T-helper 1 cell treated with Interleukin-12 subunit alpha and Interleukin-12 subunit beta and Interleukin-4 antibody, amounts not matched to agents 30 μg/mL and 1 μg/mL, for 36 hours (primary cell): ENCODE measurements around the gene OR52B4.
A peak's percentile ranks its signal among the peaks of the same experiment; 100 is the strongest.
"Not testable (repeated sequence)": the region's sequence is repeated elsewhere in the genome, so short reads cannot be mapped to it uniquely, and the experiment has no call there.

ENCODE experiments used
- H3K27ac Mint-ChIP-seq: one replicate; pipeline ENCODE4 v1.8.0; 2021; ENCODE audit warnings: mild to moderate bottlenecking, mixed read lengths
- H3K27me3 Mint-ChIP-seq: one replicate; pipeline ENCODE4 v1.8.0; 2021; ENCODE audit warnings: low read depth, mixed read lengths
- H3K36me3 Mint-ChIP-seq: one replicate; pipeline ENCODE4 v1.8.0; 2021; ENCODE audit warnings: low read depth, mixed read lengths
- H3K4me1 Mint-ChIP-seq: one replicate; pipeline ENCODE4 v1.8.0; 2021; ENCODE audit warnings: low read depth, mixed read lengths
- H3K4me3 Mint-ChIP-seq: one replicate; pipeline ENCODE4 v1.8.0; 2021; ENCODE audit warnings: mild to moderate bottlenecking, moderate library complexity, mixed read lengths
- H3K9me3 Mint-ChIP-seq: one replicate; pipeline ENCODE4 v1.8.0; 2021; ENCODE audit warnings: mixed read lengths

Gene OR52B4

GRCh38 chr11:4368286-4368685 lies at the start of gene OR52B4:
Gene OR52B4, minus strand, starts transcription at chr11:4368386. Its CDS starts 91 bp downstream, at chr11:4368295.
- H3K36me3 Mint-ChIP-seq = no peaks in the 10 kb centered on the region
- no peaks in the 10 kb centered on the region for H3K4me1 Mint-ChIP-seq
- H3K27me3 Mint-ChIP-seq = peaks cover 10% of the 10 kb centered on the region
- no peak within 1 kb of the TSS for H3K27ac Mint-ChIP-seq
- H3K4me3 Mint-ChIP-seq = no peak within 1 kb of the TSS
- no peaks in the 10 kb centered on the region for H3K9me3 Mint-ChIP-seq

DNA sequence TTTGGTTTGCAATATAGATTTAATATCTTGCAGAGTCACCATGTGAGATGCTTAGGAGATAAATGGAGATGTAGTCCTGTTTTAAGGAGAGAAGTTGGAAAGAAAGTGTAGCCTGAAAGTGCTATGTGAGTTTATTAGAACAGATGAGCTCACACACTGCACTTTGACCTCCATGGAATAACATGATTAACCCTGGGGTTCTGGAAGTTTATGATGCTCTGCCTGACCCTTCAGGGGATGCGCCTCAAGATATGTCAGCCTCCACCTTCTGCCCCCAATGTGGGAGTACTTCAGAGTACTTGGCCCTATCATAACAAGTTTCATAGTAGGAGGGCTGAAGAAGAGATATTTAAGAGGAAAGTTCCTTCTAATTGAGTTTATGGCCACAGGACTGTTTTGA lies 48.6 kb upstream of the OR52B4 start:
- Mint-ChIP-seq H3K4me1 (no peaks in the 10 kb centered on the region), H3K4me3 (no peak overlapping the region), H3K36me3 (no peaks in the 10 kb centered on the region), H3K27ac (no peak overlapping the region), H3K27me3 (no peaks in the 10 kb centered on the region), H3K9me3 (no peaks in the 10 kb centered on the region)

- H3K27ac Mint-ChIP-seq = no peak overlapping the region
- H3K9me3 Mint-ChIP-seq = no peaks in the 10 kb centered on the region
- H3K27me3 Mint-ChIP-seq = no peaks in the 10 kb centered on the region
- H3K4me1 Mint-ChIP-seq = no peaks in the 10 kb centered on the region
- H3K36me3 Mint-ChIP-seq = no peaks in the 10 kb centered on the region
- no peak overlapping the region for H3K4me3 Mint-ChIP-seq
Measured at GRCh38 chr11:4416306-4416705, 48.1 kb upstream of the OR52B4 start.

- H3K27ac Mint-ChIP-seq, H3K36me3 Mint-ChIP-seq, H3K4me1 Mint-ChIP-seq, H3K27me3 Mint-ChIP-seq, H3K4me3 Mint-ChIP-seq: not testable (repeated sequence)
- H3K9me3 Mint-ChIP-seq = peaks cover 15% of the 10 kb centered on the region
Measured at GRCh38 chr11:4406206-4406605, 38.0 kb upstream of the OR52B4 start.

DNA sequence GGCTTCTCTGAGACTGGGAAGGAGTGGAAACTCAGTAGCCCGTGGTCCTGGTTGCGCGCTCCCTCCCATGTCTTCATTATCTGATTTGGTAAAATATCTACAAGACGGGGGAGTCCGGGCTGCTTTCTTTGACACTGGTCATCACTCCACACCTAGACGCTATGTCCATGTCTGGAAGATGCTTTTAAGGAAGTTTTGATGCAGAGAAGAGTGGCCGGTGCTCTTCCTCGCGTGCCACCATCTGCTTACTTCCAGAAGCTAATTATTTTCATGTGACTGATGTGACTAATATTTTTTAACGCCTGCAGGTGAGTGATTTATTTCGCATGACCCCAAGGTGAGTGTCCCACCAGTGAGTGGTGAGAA lies 25.7 kb upstream of the OR52B4 start:
- peaks cover 12% of the 10 kb centered on the region for H3K9me3 Mint-ChIP-seq
- H3K36me3 Mint-ChIP-seq = peaks cover 39% of the 10 kb centered on the region
- H3K27ac Mint-ChIP-seq = peak overlapping the region; percentile 91
- H3K4me1 Mint-ChIP-seq = peaks cover 39% of the 10 kb centered on the region
- peaks cover 6% of the 10 kb centered on the region for H3K27me3 Mint-ChIP-seq
- peak overlapping the region; percentile 92 for H3K4me3 Mint-ChIP-seq

- Mint-ChIP-seq H3K9me3 (peaks cover 9% of the 10 kb centered on the region), H3K4me1 (peaks cover 39% of the 10 kb centered on the region), H3K36me3 (peaks cover 43% of the 10 kb centered on the region), H3K4me3 (peak within 1 kb of the TSS; percentile 92), H3K27me3 (peaks cover 5% of the 10 kb centered on the region), H3K27ac (peak within 1 kb of the TSS; percentile 91)
Measured at GRCh38 chr11:4393209-4393857, 25.1 kb upstream of the OR52B4 start, which contains the start of gene TRIM21. Gene TRIM21, minus strand, starts transcription at chr11:4393702. Its CDS starts 3,293 bp downstream, at chr11:4390409.

DNA sequence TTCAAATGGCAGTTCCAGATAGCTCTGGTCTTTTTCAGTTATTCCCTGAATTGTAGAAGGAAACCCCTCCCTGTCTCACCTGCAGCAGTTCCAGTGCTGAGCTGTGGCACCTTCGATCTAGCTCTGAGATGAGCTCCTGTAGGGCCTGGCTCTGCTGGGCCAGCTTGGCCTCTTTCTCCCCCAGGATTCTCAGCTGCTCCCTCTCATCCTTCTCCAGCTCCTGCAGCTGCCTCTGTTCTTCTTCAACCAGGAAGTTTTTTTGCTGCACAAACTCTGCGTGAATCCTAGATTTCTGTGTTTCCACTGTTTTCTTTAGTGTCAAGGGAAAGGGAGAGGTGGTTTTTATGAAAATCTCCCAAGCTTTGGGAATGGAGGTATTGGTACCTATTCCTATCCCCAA lies 20.0 kb upstream of the OR52B4 start:
- no peaks in the 10 kb centered on the region for H3K27me3 Mint-ChIP-seq
- no peaks in the 10 kb centered on the region for H3K9me3 Mint-ChIP-seq
- peaks cover 28% of the 10 kb centered on the region for H3K4me1 Mint-ChIP-seq
- H3K27ac Mint-ChIP-seq = no peak overlapping the region
- peaks cover 73% of the 10 kb centered on the region for H3K36me3 Mint-ChIP-seq
- no peak overlapping the region for H3K4me3 Mint-ChIP-seq

DNA sequence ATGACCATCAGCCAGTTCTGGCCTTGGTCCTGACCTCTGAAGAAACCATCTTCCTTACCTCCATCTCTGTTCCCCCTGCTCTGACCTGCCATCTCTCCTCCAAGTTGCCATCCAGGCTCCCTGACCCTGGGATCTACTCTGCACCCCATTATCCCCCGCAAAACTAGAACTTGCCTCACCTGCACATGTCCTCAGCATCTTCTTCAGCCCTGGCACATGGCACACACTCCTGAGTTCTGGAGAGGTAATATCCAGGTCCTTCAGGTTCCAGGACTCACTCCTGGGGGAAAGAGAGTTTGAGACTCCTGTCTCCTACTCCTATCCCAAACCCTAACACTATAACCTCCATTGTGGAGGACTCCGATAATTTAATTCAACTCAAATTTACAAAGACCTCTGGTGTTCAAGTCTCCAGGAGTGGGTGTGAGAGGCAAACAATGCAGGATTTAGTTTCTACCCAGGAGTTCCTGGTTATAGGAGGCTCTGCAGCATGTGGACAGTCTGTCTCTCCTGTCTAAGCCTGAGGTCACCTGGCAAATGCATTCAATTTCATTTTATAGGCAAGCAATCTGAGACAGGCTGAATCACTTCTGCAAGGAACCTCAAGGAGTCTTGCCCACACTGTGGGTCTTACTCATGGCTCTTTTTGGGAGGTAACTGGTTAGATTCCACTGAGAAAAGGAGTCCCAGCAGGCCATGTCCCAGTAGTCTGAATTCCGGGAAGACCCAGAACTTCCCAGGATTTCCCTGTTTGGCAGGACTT lies 18.0 kb upstream of the OR52B4 start:
- peaks cover 66% of the 10 kb centered on the region for H3K36me3 Mint-ChIP-seq
- no peak overlapping the region for H3K4me3 Mint-ChIP-seq
- no peak overlapping the region for H3K27ac Mint-ChIP-seq
- H3K27me3 Mint-ChIP-seq = no peaks in the 10 kb centered on the region
- H3K9me3 Mint-ChIP-seq = no peaks in the 10 kb centered on the region
- peaks cover 15% of the 10 kb centered on the region for H3K4me1 Mint-ChIP-seq

- H3K9me3 Mint-ChIP-seq = no peaks in the 10 kb centered on the region
- H3K4me3 Mint-ChIP-seq = no peak overlapping the region
- H3K27ac Mint-ChIP-seq = no peak overlapping the region
- H3K36me3 Mint-ChIP-seq = peaks cover 36% of the 10 kb centered on the region
- H3K27me3 Mint-ChIP-seq = no peaks in the 10 kb centered on the region
- no peaks in the 10 kb centered on the region for H3K4me1 Mint-ChIP-seq
Measured at GRCh38 chr11:4381901-4382300, 13.7 kb upstream of the OR52B4 start.

DNA sequence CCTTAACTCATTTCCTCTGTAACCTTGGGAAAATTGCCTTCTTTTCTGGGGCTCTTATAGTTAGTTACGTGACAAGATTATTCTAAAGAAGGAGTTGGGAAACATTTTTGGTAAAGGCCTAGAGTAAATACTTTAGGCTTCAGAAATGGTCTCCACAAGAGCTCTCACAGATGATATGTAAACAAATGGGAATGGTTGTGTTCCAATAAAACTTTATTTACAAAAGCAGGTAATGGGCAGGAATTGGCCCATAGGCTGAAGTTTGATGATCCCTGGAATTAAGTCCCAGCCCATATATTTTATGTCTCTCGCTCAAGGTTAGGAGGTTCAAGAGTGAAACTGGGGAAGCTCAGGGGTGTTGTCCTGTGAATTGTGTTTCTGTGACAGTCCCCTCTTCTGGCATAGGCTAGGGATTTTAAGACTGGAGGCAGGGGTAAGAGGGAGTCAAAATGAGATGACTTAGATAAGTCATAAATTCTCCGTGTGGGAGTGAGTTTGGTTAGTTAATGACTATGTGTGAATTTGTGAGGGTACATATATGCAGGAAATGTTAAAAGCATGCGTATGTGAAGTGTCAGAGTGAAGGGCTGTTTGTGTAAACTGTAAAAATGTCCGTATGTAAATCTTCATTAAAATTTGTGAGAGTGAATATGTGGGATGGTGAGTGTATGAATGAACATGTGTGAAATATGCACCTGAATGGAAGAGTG lies 7.4 kb upstream of the OR52B4 start:
- Mint-ChIP-seq H3K36me3 (no peaks in the 10 kb centered on the region), H3K27me3 (peaks cover 5% of the 10 kb centered on the region), H3K27ac (no peak overlapping the region), H3K4me1 (no peaks in the 10 kb centered on the region), H3K9me3 (no peaks in the 10 kb centered on the region), H3K4me3 (no peak overlapping the region)

DNA sequence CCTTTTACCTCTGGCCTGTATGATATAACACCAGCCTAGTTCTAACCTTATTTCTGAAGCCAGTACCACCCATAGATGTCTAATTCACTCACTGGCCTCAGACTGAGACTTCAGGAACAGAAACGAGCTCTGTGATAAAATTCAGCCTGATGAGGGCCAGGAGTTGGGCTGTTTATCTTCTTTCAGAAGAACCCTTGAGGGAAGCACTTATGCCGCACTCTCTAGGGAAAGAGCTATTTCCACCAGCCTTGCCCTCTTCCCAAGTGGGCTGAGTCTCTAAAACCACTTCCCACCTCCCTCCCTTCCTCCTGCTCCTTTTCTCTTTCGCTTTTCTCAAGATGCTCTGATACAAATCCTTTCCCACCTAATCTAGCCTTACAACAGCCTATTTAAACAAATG lies 2.0 kb upstream of the OR52B4 start:
- no peaks in the 10 kb centered on the region for H3K36me3 Mint-ChIP-seq
- H3K4me3 Mint-ChIP-seq = no peak overlapping the region
- peaks cover 10% of the 10 kb centered on the region for H3K27me3 Mint-ChIP-seq
- no peak overlapping the region for H3K27ac Mint-ChIP-seq
- no peaks in the 10 kb centered on the region for H3K4me1 Mint-ChIP-seq
- H3K9me3 Mint-ChIP-seq = no peaks in the 10 kb centered on the region

DNA sequence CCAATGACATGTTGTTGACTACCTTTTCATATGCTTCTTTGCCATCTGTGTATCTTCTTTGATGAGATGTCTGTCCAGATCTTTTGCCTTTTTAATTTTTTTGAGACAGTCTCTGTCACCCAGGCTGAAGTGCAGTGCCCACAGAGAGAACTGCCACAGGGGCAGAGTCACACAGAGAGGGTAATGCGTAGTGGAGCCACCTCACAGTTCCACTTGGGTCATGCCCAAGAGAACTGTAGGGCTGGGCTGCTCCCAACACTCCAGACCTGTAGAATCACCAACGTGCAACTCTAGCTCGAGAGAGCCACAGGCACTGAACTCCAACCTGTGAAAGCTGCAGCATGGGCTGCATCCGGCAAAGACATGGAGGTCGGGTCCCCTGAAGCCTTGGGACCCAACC lies 20.0 kb downstream of the OR52B4 start:
- H3K9me3 Mint-ChIP-seq = not testable (repeated sequence)

DNA sequence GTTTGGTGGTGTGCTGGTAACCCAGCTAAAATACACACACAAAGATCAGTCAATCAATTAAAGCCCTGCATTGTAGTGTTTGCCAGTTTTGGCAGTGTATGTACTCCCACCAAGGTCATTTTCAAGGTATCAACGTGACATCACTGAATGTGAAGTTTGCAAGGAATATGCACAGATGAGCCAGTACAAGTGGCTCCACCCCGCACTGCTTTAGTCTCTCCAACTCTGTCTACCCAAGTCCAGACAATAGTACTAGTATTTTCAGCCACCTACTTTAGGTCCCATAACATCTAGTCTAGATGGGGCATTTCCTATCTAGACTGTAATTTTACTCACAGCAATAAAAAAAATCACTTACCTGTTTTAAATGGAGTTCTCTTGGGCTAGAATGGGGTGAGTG lies 22.8 kb downstream of the OR52B4 start:
- not testable (repeated sequence) for H3K27ac Mint-ChIP-seq, H3K36me3 Mint-ChIP-seq, H3K27me3 Mint-ChIP-seq, H3K4me3 Mint-ChIP-seq, H3K9me3 Mint-ChIP-seq, H3K4me1 Mint-ChIP-seq

More for the DNA sequence above, 20.0 kb downstream of the OR52B4 start:
- not testable (repeated sequence) for H3K27me3 Mint-ChIP-seq, H3K4me3 Mint-ChIP-seq, H3K36me3 Mint-ChIP-seq, H3K4me1 Mint-ChIP-seq, H3K27ac Mint-ChIP-seq

GRCh38 chr11:4334356-4334755 lies 33.8 kb downstream of the OR52B4 start:
- H3K9me3 Mint-ChIP-seq, H3K4me3 Mint-ChIP-seq, H3K4me1 Mint-ChIP-seq, H3K36me3 Mint-ChIP-seq, H3K27ac Mint-ChIP-seq, H3K27me3 Mint-ChIP-seq: not testable (repeated sequence)
